CD14-positive monocyte (primary cell): ENCODE data around the gene CYP4B1. TPM values are rescaled to one million over a fixed set of nuclear protein-coding genes. Genes with fewer than 3 reads are reported as not detected.

ENCODE experiments used
- DNase-seq, 3 donors: peaks; one replicate each; pipeline ENCODE4 v3.0.0-alpha.2; 2011 to 2022
- H2AFZ ChIP-seq: 2 replicates; pipeline ENCODE4 v1.6.0; 2012; ENCODE audit warnings: mild to moderate bottlenecking, low read depth, low read length, inconsistent platforms; ENCODE audit not compliant: insufficient read depth, poor library complexity, severe bottlenecking
- H3K27ac ChIP-seq, 2 donors: 1 replicate in 1 of 2; 2 replicates in 1 of 2; pipeline ENCODE4 v1.5.1; 2012 to 2013; ENCODE audit warnings: low read length in 2 of 2, control low read depth in 1 of 2, inconsistent platforms in 1 of 2, low read depth in 1 of 2, mild to moderate bottlenecking in 1 of 2
- H3K27me3 ChIP-seq, 2 donors: one replicate each; pipeline versions ENCODE4 v1.6.0 to v1.6.1; 2011 to 2013; ENCODE audit warnings: low read length in 2 of 2; ENCODE audit not compliant: control insufficient read depth in 2 of 2, insufficient read depth in 2 of 2
- H3K36me3 ChIP-seq, 2 donors: replicated peaks in 1 of 2; 1 replicate in 1 of 2; 2 replicates in 1 of 2; pipeline versions ENCODE4 v1.5.1 to v1.6.1; 2012 to 2013; ENCODE audit warnings: low read length in 2 of 2, control low read depth in 1 of 2, inconsistent platforms in 1 of 2, mild to moderate bottlenecking in 1 of 2; ENCODE audit not compliant: insufficient read depth in 2 of 2, control insufficient read depth in 1 of 2
- H3K4me1 ChIP-seq, 2 donors: 1 replicate in 1 of 2; 2 replicates in 1 of 2; pipeline versions ENCODE4 v1.5.1 to v1.6.1; 2012 to 2013; ENCODE audit warnings: low read length in 2 of 2, control low read depth in 1 of 2, inconsistent platforms in 1 of 2, mild to moderate bottlenecking in 1 of 2, moderate library complexity in 1 of 2; ENCODE audit not compliant: insufficient read depth in 2 of 2, control insufficient read depth in 1 of 2
- H3K4me2 ChIP-seq: replicated peaks from 2 replicates; pipeline ENCODE3; 2012; ENCODE audit warnings: low read length, moderate library complexity, mild to moderate bottlenecking; ENCODE audit not compliant: poor library complexity, severe bottlenecking; ENCODE audit errors: extremely low read depth
- H3K4me3 ChIP-seq, 3 experiments: fragments of 200-600 bp in 1 of 3; sonication (generic) in 1 of 3; replicated peaks in 1 of 3; 1 replicate in 2 of 3; 2 replicates in 1 of 3; pipeline ENCODE4 v1.5.1; 2011 to 2013; ENCODE audit warnings: low read length in 3 of 3, mild to moderate bottlenecking in 3 of 3, control low read depth in 2 of 3, low read depth in 2 of 3, inconsistent platforms in 1 of 3, moderate library complexity in 1 of 3
- H3K79me2 ChIP-seq: 2 replicates; pipeline ENCODE4 v1.6.0; 2012; ENCODE audit warnings: mild to moderate bottlenecking, control low read depth, inconsistent platforms, low read length, moderate library complexity; ENCODE audit not compliant: insufficient read depth
- H3K9ac ChIP-seq: 2 replicates; pipeline ENCODE4 v1.6.0; 2017; ENCODE audit warnings: low read length, mild to moderate bottlenecking; ENCODE audit not compliant: insufficient read depth, poor library complexity, severe bottlenecking
- H3K9me3 ChIP-seq, 2 donors: replicated peaks in 1 of 2; 1 replicate in 1 of 2; 2 replicates in 1 of 2; pipeline versions ENCODE4 v1.5.1 to v1.6.1; 2012 to 2013; ENCODE audit warnings: low read length in 2 of 2, control low read depth in 1 of 2; ENCODE audit not compliant: control insufficient read depth in 1 of 2, insufficient read depth in 1 of 2
- H4K20me1 ChIP-seq: 2 replicates; pipeline ENCODE4 v1.6.0; 2012; ENCODE audit warnings: mild to moderate bottlenecking, low read length, control low read depth, moderate library complexity; ENCODE audit not compliant: insufficient read depth
- H3K27ac Mint-ChIP-seq, 7 donors: one replicate each; pipeline ENCODE4 v1.8.0; 2020; ENCODE audit warnings: mild to moderate bottlenecking in 7 of 7, mixed read lengths in 7 of 7, moderate library complexity in 6 of 7, inconsistent platforms in 2 of 7
- H3K27me3 Mint-ChIP-seq, 3 donors: one replicate each; pipeline ENCODE4 v1.8.0; 2021 to 2022; ENCODE audit warnings: low read depth in 3 of 3, mild to moderate bottlenecking in 3 of 3, mixed read lengths in 3 of 3, moderate library complexity in 3 of 3, inconsistent platforms in 1 of 3
- H3K36me3 Mint-ChIP-seq, 2 donors: one replicate each; pipeline ENCODE4 v1.8.0; 2020; ENCODE audit warnings: mixed read lengths in 2 of 2, inconsistent platforms in 1 of 2, mild to moderate bottlenecking in 1 of 2
- H3K4me1 Mint-ChIP-seq: one replicate; pipeline ENCODE4 v1.8.0; 2020; ENCODE audit warnings: mild to moderate bottlenecking, mixed read lengths
- H3K4me3 Mint-ChIP-seq, 2 donors: one replicate each; pipeline ENCODE4 v1.8.0; 2020; ENCODE audit warnings: mild to moderate bottlenecking in 2 of 2, mixed read lengths in 2 of 2, moderate library complexity in 1 of 2
- H3K9me3 Mint-ChIP-seq, 7 donors: one replicate each; pipeline ENCODE4 v1.8.0; 2020 to 2022; ENCODE audit warnings: mixed read lengths in 7 of 7, mild to moderate bottlenecking in 6 of 7, moderate library complexity in 6 of 7, inconsistent platforms in 2 of 7
- CTCF ChIP-seq: fragments of 200-600 bp; IDR thresholded peaks from one replicate; pipeline ENCODE4 v1.8.0; 2022; ENCODE audit warnings: antibody characterized with exemption, mild to moderate bottlenecking
- whole genome bisulfite sequencing: methylation state at CpG from one replicate; pipeline ENCODE4 v1.1.5; 2013; ENCODE audit warnings: missing lambda C conversion rate; ENCODE audit not compliant: insufficient coverage; 5-methylcytosine and 5-hydroxymethylcytosine counted together
- intact Hi-C, 2 donors: fragments of 100-400 bp; cut with micrococcal nuclease; formaldehyde crosslinking; loops; one replicate each; pipeline versions ENCODE4 v1.15.0 to v1.15.1; 2023
- polyA minus RNA-seq: library from RNA; depleted of rRNA, polyadenylated mRNA; stranded (reverse); fragments of >200 nt; gene quantifications from 2 replicates; pipeline ENCODE4 v1.2.3, GENCODE V29; 2012
- polyA plus RNA-seq, 3 donors: library from polyadenylated mRNA; depleted of rRNA in 1 of 3; unstranded in 2 of 3; stranded (reverse) in 1 of 3; fragments of 300-500 nt in 2 of 3; fragments of >200 nt in 1 of 3; fragmentation: Illumina TruSeq in 2 of 3; gene quantifications; 1 replicate in 2 of 3; 2 replicates in 1 of 3; pipeline ENCODE4 v1.2.3, GENCODE V29; 2012 to 2021
- total RNA-seq, 12 experiments: library from RNA in 1 of 12; stranded (reverse) in 1 of 12; fragments of 120-200 nt in 1 of 12; gene quantifications; one replicate each; pipeline ENCODE4 v1.2.4 and lab custom pipeline; 2013 to 2026; ENCODE audit warnings: mixed read lengths in 6 of 12, inconsistent platforms in 1 of 12

Gene CYP4B1
- not detected for total RNA-seq (2013)
- not detected for polyA plus RNA-seq
- not detected in 2 replicates for polyA minus RNA-seq
- 0 to 2.9 (median 0.06) reads per million in 11 experiments for total RNA-seq (lab: John Stamatoyannopoulos, UW)

GRCh38 chr1:46798810-46799209, at the start of gene CYP4B1:
CYP4B1 (plus strand) TSS chr1:46799046; CDS start chr1:46799082, 36 bp downstream.
- intact Hi-C loops = no loop called here
- H3K36me3 Mint-ChIP-seq = no peaks in the 10 kb centered on the region
- H3K9me3 Mint-ChIP-seq = peaks cover 0 to 5% (median 0%) of the 10 kb centered on the region in 7 donors
- Histone ChIP-seq H3K27me3 (no peaks in the 10 kb centered on the region), H3K4me3 (no peak within 1 kb of the TSS), H3K4me2 (no peak within 1 kb of the TSS), H3K4me1 (no peaks in the 10 kb centered on the region), H3K9ac (no peak within 1 kb of the TSS), H3K79me2 (no peaks in the 10 kb centered on the region), H3K9me3 (no peaks in the 10 kb centered on the region), H3K27ac (no peak within 1 kb of the TSS), H3K36me3 (no peaks in the 10 kb centered on the region), H4K20me1 (no peaks in the 10 kb centered on the region), H2AFZ (no peak within 1 kb of the TSS)
- 91% methylated on average over 4 of the region's 4 CpGs for WGBS
- peak within 1 kb of the TSS in 1 of 7 donors; percentile 75 for H3K27ac Mint-ChIP-seq
- no peak within 1 kb of the TSS for H3K4me3 Mint-ChIP-seq
- no peak for TF ChIP-seq CTCF
- DNase-seq = no peak
- H3K4me1 Mint-ChIP-seq = no peaks in the 10 kb centered on the region
- peaks cover 0 to 10% (median 3%) of the 10 kb centered on the region in 3 donors for H3K27me3 Mint-ChIP-seq

- H3K4me3 Mint-ChIP-seq = no peak overlapping the region
- H3K4me3 ChIP-seq = no peak overlapping the region
- H3K9me3 ChIP-seq = no peaks in the 10 kb centered on the region
- no peaks in the 10 kb centered on the region for H3K4me1 ChIP-seq
- no peak overlapping the region for H3K9ac ChIP-seq
- DNase-seq = no peak
- TF ChIP-seq CTCF = no peak
- no peak overlapping the region for H2AFZ ChIP-seq
- H3K27ac Mint-ChIP-seq = no peak overlapping the region
- no peaks in the 10 kb centered on the region for H3K27me3 ChIP-seq
- no peak overlapping the region for H3K27ac ChIP-seq
- H3K36me3 ChIP-seq = no peaks in the 10 kb centered on the region
- no peaks in the 10 kb centered on the region for H3K79me2 ChIP-seq
- intact Hi-C loops = no loop called here
- H3K9me3 Mint-ChIP-seq = no peaks in the 10 kb centered on the region
- no peaks in the 10 kb centered on the region for H4K20me1 ChIP-seq
- H3K4me1 Mint-ChIP-seq = no peaks in the 10 kb centered on the region
- peaks cover 8 to 39% (median 11%) of the 10 kb centered on the region in 3 donors for H3K27me3 Mint-ChIP-seq
- no CpG with 5 or more reads among the region's 1 CpG for WGBS
- no peak overlapping the region for H3K4me2 ChIP-seq
- no peaks in the 10 kb centered on the region for H3K36me3 Mint-ChIP-seq
Observed at GRCh38 chr1:46749404-46749803, 49.4 kb upstream of the CYP4B1 start.
